ENCODE measurements around the gene DAPK2.

DAPK2 gene

GRCh38 chr15:64004587-64004986 lies 41.7 kb downstream of the DAPK2 start:
- no peak overlapping the region for H3K9ac ChIP-seq (ENCODE audit: low read length)
- peaks cover 36% of the 10 kb centered on the region for H3K4me1 ChIP-seq (ENCODE audit: control insufficient read depth, insufficient read depth, low read length)
- no peak for DNase-seq (ENCODE audit: low read depth)
- H3K36me3 ChIP-seq (ENCODE audit: control insufficient read depth, insufficient read depth, low read length, severe bottlenecking) = no peaks in the 10 kb centered on the region
- no peaks in the 10 kb centered on the region for H3K9me3 ChIP-seq (ENCODE audit: control insufficient read depth, low read length)
- H3K4me3 ChIP-seq (ENCODE audit: low read length) = no peak overlapping the region
- H3K27me3 ChIP-seq (replicated peaks; ENCODE audit: control insufficient read depth, insufficient read depth, low read length) = no peaks in the 10 kb centered on the region

DNA sequence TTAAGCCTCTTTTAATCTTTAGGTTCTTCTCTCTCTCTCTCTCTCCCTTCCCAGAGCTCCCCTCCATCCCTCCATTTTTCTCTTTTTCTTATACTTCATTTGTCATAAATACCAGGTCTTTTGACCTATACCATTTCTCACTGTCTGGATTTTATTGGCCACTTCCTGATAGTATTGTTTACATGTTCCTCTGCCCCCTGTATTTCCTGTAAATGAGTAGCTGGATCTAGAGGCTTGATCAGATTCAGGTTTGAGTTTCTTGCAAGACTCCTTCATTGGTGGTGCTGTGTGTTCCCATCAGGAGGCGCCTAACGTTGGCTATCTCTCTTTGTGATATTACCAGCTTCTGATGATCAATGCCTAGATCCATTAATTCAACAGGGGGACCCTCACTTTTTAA lies 42.2 kb downstream of the DAPK2 start:
- H3K9me3 ChIP-seq (ENCODE audit: control insufficient read depth, low read length) = no peaks in the 10 kb centered on the region
- H3K27me3 ChIP-seq (replicated peaks; ENCODE audit: control insufficient read depth, insufficient read depth, low read length) = no peaks in the 10 kb centered on the region
- no peak for DNase-seq (ENCODE audit: low read depth)
- H3K4me3 ChIP-seq (ENCODE audit: low read length) = no peak overlapping the region
- no peak overlapping the region for H3K9ac ChIP-seq (ENCODE audit: low read length)
- peaks cover 36% of the 10 kb centered on the region for H3K4me1 ChIP-seq (ENCODE audit: control insufficient read depth, insufficient read depth, low read length)
- no peaks in the 10 kb centered on the region for H3K36me3 ChIP-seq (ENCODE audit: control insufficient read depth, insufficient read depth, low read length, severe bottlenecking)

DNA sequence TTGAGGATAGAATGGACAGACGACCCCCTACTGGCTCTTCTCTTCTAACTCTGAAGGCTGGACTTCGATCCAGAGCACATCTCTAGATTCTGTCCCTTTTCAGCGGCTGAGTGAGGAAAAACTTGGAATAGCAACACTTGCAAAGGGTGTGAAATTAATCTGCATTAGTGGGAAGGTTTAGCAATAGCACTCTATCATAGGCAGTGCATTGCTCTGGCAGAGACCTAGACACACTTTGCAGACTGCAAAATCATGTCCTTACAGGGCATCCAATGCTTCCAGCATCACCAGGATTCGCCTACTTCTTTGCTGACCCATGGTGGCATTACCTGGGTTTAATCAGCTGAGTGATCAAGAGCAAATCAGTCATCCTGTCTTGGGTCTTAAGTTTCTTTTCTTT lies 43.1 kb downstream of the DAPK2 start:
- H3K4me1 ChIP-seq (ENCODE audit: control insufficient read depth, insufficient read depth, low read length) = peaks cover 35% of the 10 kb centered on the region
- H3K4me3 ChIP-seq (ENCODE audit: low read length) = no peak overlapping the region
- no peaks in the 10 kb centered on the region for H3K9me3 ChIP-seq (ENCODE audit: control insufficient read depth, low read length)
- H3K27me3 ChIP-seq (replicated peaks; ENCODE audit: control insufficient read depth, insufficient read depth, low read length) = no peaks in the 10 kb centered on the region
- H3K9ac ChIP-seq (ENCODE audit: low read length) = no peak overlapping the region
- DNase-seq (ENCODE audit: low read depth) = no peak
- H3K36me3 ChIP-seq (ENCODE audit: control insufficient read depth, insufficient read depth, low read length, severe bottlenecking) = no peaks in the 10 kb centered on the region

- Histone ChIP-seq H3K4me1 (ENCODE audit: control insufficient read depth, insufficient read depth, low read length) (peaks cover 37% of the 10 kb centered on the region), H3K9ac (ENCODE audit: low read length) (no peak overlapping the region), H3K27me3 (replicated peaks; ENCODE audit: control insufficient read depth, insufficient read depth, low read length) (no peaks in the 10 kb centered on the region), H3K4me3 (ENCODE audit: low read length) (no peak overlapping the region), H3K9me3 (ENCODE audit: control insufficient read depth, low read length) (no peaks in the 10 kb centered on the region), H3K36me3 (ENCODE audit: control insufficient read depth, insufficient read depth, low read length, severe bottlenecking) (no peaks in the 10 kb centered on the region)
- no peak for DNase-seq (ENCODE audit: low read depth)
Measured at GRCh38 chr15:64001148-64001547, 45.1 kb downstream of the DAPK2 start.

- Histone ChIP-seq H3K4me3 (ENCODE audit: low read length) (no peak overlapping the region), H3K4me1 (ENCODE audit: control insufficient read depth, insufficient read depth, low read length) (peaks cover 31% of the 10 kb centered on the region), H3K9me3 (ENCODE audit: control insufficient read depth, low read length) (no peaks in the 10 kb centered on the region), H3K36me3 (ENCODE audit: control insufficient read depth, insufficient read depth, low read length, severe bottlenecking) (no peaks in the 10 kb centered on the region), H3K27me3 (replicated peaks; ENCODE audit: control insufficient read depth, insufficient read depth, low read length) (no peaks in the 10 kb centered on the region), H3K9ac (ENCODE audit: low read length) (no peak overlapping the region)
- no peak for DNase-seq (ENCODE audit: low read depth)
Measured at GRCh38 chr15:64000183-64000951, 45.9 kb downstream of the DAPK2 start.

DNA sequence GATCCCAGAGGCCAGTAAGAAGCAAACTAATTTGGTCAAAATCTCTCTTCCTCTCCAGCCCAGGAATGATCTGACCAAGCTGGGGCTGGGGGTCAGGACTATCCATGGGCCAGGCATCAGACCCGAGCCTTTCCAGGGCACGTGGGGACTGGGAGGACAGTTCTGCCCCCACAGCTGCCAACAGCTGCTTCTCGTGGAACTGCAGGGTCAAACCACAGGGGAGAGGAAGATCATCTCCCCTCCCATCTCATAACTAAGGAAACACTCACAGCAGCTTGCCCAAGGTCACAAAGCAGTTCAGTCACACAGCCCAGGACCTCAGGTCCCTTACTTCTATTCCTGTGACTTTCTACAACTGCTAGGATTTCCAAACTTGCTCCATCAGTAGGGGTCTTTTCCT lies 47.1 kb downstream of the DAPK2 start:
- DNase-seq (ENCODE audit: low read depth) = no peak
- Histone ChIP-seq H3K36me3 (ENCODE audit: control insufficient read depth, insufficient read depth, low read length, severe bottlenecking) (no peaks in the 10 kb centered on the region), H3K9me3 (ENCODE audit: control insufficient read depth, low read length) (no peaks in the 10 kb centered on the region), H3K4me1 (ENCODE audit: control insufficient read depth, insufficient read depth, low read length) (peaks cover 25% of the 10 kb centered on the region), H3K4me3 (ENCODE audit: low read length) (no peak overlapping the region), H3K27me3 (replicated peaks; ENCODE audit: control insufficient read depth, insufficient read depth, low read length) (no peaks in the 10 kb centered on the region), H3K9ac (ENCODE audit: low read length) (no peak overlapping the region)

DNA sequence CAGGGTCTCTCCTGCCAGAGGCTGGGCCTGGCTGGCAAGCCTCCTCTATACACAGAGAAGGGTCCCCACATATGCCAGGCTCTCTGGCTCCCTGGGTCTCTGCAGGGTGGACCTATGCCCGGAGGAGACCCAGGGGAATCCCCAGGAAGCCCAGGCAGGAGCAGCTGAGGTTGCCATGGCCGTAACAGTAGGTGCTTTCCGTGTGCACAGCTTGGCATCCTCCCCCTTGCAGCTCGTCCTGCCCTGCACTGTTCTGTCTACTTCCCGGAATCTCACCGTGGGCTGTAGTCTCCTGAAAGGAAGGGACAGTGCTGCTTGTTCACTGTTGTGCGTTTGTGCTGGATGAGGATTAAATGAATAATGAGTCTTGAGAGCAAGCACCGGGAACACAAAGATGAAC lies 47.8 kb downstream of the DAPK2 start:
- no peak for DNase-seq (ENCODE audit: low read depth)
- Histone ChIP-seq H3K27me3 (replicated peaks; ENCODE audit: control insufficient read depth, insufficient read depth, low read length) (no peaks in the 10 kb centered on the region), H3K9ac (ENCODE audit: low read length) (no peak overlapping the region), H3K4me1 (ENCODE audit: control insufficient read depth, insufficient read depth, low read length) (peaks cover 30% of the 10 kb centered on the region), H3K36me3 (ENCODE audit: control insufficient read depth, insufficient read depth, low read length, severe bottlenecking) (no peaks in the 10 kb centered on the region), H3K9me3 (ENCODE audit: control insufficient read depth, low read length) (no peaks in the 10 kb centered on the region), H3K4me3 (ENCODE audit: low read length) (no peak overlapping the region)

DNA sequence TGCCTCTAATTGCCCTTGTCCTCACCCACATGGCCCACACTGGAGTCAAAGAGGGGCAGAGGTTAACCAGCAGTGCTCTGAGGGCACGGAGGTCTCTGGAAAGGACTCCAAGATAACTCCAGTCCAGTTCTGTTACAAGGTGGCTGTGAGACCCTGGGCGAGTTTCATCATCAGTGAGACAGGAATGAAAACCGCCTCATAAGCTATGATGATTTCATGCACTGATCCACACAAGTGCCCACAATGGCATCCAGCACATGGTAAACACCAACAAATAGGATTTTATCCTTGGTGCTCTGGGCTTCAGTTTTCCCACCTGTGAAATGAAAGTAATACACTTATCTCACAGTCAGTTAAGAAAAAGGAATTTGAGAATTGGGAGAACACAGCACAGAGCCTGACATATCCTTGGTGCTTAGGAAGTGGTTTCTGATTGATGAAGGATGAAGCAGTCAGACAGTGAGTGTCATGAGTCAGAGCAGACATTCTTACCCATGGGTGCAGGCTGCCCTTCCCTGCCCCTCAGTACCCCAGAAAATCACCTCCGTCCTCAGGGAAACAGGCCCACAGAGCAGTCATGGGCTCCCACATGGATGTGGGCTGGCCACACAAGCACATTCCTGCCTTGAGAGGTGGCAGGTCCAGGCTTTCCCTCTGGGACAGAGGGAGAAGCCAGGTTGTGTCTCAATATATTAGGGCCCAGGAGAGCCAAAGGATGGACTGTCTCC lies 48.4 kb downstream of the DAPK2 start:
- Histone ChIP-seq H3K4me1 (ENCODE audit: control insufficient read depth, insufficient read depth, low read length) (peaks cover 30% of the 10 kb centered on the region), H3K9me3 (ENCODE audit: control insufficient read depth, low read length) (no peaks in the 10 kb centered on the region), H3K9ac (ENCODE audit: low read length) (no peak overlapping the region), H3K4me3 (ENCODE audit: low read length) (no peak overlapping the region), H3K27me3 (replicated peaks; ENCODE audit: control insufficient read depth, insufficient read depth, low read length) (no peaks in the 10 kb centered on the region), H3K36me3 (ENCODE audit: control insufficient read depth, insufficient read depth, low read length, severe bottlenecking) (no peaks in the 10 kb centered on the region)
- no peak for DNase-seq (ENCODE audit: low read depth)

DNA sequence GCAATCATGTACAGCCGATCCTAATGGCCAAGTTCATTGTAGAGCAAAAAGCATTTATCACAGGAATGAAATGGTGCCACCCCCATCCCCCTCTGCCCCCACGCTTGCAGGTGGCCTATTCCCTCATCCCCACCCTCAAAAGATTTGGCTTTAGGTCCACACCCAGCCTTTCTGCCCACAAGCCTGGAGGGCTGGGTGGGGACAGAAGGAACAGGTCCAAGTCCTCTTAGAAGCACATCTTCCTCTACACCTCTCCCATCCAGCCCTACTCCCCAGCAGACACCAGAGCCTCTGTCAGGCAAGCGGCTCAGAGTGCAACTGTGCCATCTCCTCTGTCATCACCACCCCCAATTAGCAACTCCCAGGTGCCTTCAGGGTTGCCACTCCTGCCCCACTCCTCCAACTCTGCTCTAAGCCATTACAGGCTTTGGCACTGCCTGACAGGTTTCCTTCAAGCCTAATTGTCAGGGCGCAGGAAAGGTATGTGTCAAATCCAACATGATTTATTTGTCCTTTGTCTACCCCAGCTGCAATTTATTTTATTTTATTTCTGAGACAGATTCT lies 49.4 kb downstream of the DAPK2 start:
- no peaks in the 10 kb centered on the region for H3K9me3 ChIP-seq (ENCODE audit: control insufficient read depth, low read length)
- no peaks in the 10 kb centered on the region for H3K36me3 ChIP-seq (ENCODE audit: control insufficient read depth, insufficient read depth, low read length, severe bottlenecking)
- no peaks in the 10 kb centered on the region for H3K27me3 ChIP-seq (replicated peaks; ENCODE audit: control insufficient read depth, insufficient read depth, low read length)
- no peak overlapping the region for H3K4me3 ChIP-seq (ENCODE audit: low read length)
- no peak overlapping the region for H3K9ac ChIP-seq (ENCODE audit: low read length)
- no peak for DNase-seq (ENCODE audit: low read depth)
- H3K4me1 ChIP-seq (ENCODE audit: control insufficient read depth, insufficient read depth, low read length) = peaks cover 30% of the 10 kb centered on the region

DNA sequence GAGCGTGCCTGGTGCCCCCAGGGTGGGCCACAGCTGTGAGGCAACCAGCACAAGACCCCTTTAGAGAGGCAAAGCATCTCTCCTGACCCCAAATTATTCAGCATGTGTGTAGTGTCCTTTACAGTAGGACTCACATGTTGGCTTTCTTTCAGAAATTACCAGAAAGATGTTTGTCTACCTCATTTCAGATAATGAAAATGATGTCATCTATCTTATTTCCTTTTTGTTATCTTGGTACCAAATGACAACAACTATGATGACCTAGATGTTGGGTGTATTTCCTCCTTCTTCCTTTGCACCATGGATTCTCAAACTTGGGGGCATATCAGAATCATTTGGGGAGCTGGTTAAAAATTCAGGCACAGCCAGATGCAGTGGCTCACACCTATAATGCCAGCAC lies 50.5 kb downstream of the DAPK2 start:
- DNase-seq (ENCODE audit: low read depth) = no peak
- H3K9me3 ChIP-seq (ENCODE audit: control insufficient read depth, low read length) = no peaks in the 10 kb centered on the region
- H3K27me3 ChIP-seq (replicated peaks; ENCODE audit: control insufficient read depth, insufficient read depth, low read length) = no peaks in the 10 kb centered on the region
- H3K36me3 ChIP-seq (ENCODE audit: control insufficient read depth, insufficient read depth, low read length, severe bottlenecking) = no peaks in the 10 kb centered on the region
- H3K4me3 ChIP-seq (ENCODE audit: low read length) = no peak overlapping the region
- H3K9ac ChIP-seq (ENCODE audit: low read length) = no peak overlapping the region
- peaks cover 30% of the 10 kb centered on the region for H3K4me1 ChIP-seq (ENCODE audit: control insufficient read depth, insufficient read depth, low read length)

- Histone ChIP-seq H3K9me3 (ENCODE audit: control insufficient read depth, low read length) (no peaks in the 10 kb centered on the region), H3K4me1 (ENCODE audit: control insufficient read depth, insufficient read depth, low read length) (peaks cover 16% of the 10 kb centered on the region), H3K27me3 (replicated peaks; ENCODE audit: control insufficient read depth, insufficient read depth, low read length) (no peaks in the 10 kb centered on the region), H3K4me3 (ENCODE audit: low read length) (no peak overlapping the region), H3K36me3 (ENCODE audit: control insufficient read depth, insufficient read depth, low read length, severe bottlenecking) (no peaks in the 10 kb centered on the region), H3K9ac (ENCODE audit: low read length) (no peak overlapping the region)
- DNase-seq (ENCODE audit: low read depth) = no peak
Measured at GRCh38 chr15:63994073-63994600, 52.1 kb downstream of the DAPK2 start.
